ENCODE measurements around the gene FRMD4B. TPM values are rescaled to one million over a fixed set of nuclear protein-coding genes. Genes with fewer than 3 reads are reported as not detected.

Gene FRMD4B
- total and polyA plus RNA-seq, 2 experiments from 2014 or later: not detected

DNA sequence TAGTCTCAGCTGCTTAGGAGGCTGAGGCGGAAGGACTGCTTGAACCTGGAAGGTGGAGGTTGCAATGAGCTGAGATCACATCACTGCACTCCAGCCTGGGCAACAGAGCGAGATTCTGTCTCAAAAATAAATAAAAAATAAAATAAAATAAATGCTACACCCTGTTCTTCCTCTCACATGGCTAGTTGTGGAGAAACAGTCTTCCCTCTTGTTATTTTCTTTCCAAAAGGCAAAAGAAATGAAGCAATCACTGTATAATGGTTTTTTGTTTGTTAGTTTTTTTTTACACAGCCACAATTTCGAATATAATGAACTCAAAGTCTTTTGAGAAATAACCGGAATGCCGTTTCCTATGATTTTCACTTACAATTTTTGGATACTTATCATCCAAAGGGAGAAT is 4.9 kb upstream of the FRMD4B start:
- Histone ChIP-seq H3K27me3 (replicated peaks; ENCODE audit: insufficient read depth) (peaks cover 39% of the 10 kb centered on the region), H4K20me1 (ENCODE audit: insufficient read depth) (no peaks in the 10 kb centered on the region), H3K36me3 (ENCODE audit: low read depth) (no peaks in the 10 kb centered on the region), H3F3A (ENCODE audit: insufficient read depth) (no peaks in the 10 kb centered on the region), H3K79me2 (ENCODE audit: insufficient read depth) (no peaks in the 10 kb centered on the region), H3K9me3 (ENCODE audit: low read depth) (no peaks in the 10 kb centered on the region), H2AFZ (no peak overlapping the region), H3K27ac (no peak overlapping the region), H3K4me1 (ENCODE audit: insufficient read depth) (0 out of 2 replicates have a peak, but pooled peaks cover under 1% of the 10 kb centered on the region), H3K9ac (no peak overlapping the region), H3K4me2 (ENCODE audit: unreplicated experiment) (no peak overlapping the region), H3K4me3 (no peak overlapping the region), H3K9me2 (ENCODE audit: insufficient read depth) (no peaks in the 10 kb centered on the region)
- WGBS, 2 experiments (ENCODE audit: low coverage in 1 of 2, low lambda C conversion rate in 2 of 2, missing lambda C conversion rate in 2 of 2): 68 to 70% methylated on average over 5 of the region's 5 CpGs
- in situ Hi-C loops (cut with MboI): no loop called here
- TF ChIP-seq EZH2 (IDR thresholded peaks at IDR 0.05; ENCODE audit: insufficient read depth, poor library complexity, severe bottlenecking) (no peak), EZH2phosphoT487 (IDR thresholded peaks at IDR 0.05; ENCODE audit: insufficient read depth, low read depth) (no peak)
- no peak for DNase-seq

GRCh38 chr3:69389520-69390248 is 3.8 kb upstream of the FRMD4B start:
- Histone ChIP-seq H3K79me2 (ENCODE audit: insufficient read depth) (no peaks in the 10 kb centered on the region), H3K4me3 (no peak overlapping the region), H3F3A (ENCODE audit: insufficient read depth) (no peaks in the 10 kb centered on the region), H3K4me2 (ENCODE audit: unreplicated experiment) (no peak overlapping the region), H3K4me1 (ENCODE audit: insufficient read depth) (0 out of 2 replicates have a peak, but pooled peaks cover 6% of the 10 kb centered on the region), H3K36me3 (ENCODE audit: low read depth) (no peaks in the 10 kb centered on the region), H3K27me3 (replicated peaks; ENCODE audit: insufficient read depth) (peaks cover 44% of the 10 kb centered on the region), H4K20me1 (ENCODE audit: insufficient read depth) (no peaks in the 10 kb centered on the region), H3K27ac (no peak overlapping the region), H3K9ac (no peak overlapping the region), H3K9me3 (ENCODE audit: low read depth) (no peaks in the 10 kb centered on the region), H3K9me2 (ENCODE audit: insufficient read depth) (no peaks in the 10 kb centered on the region), H2AFZ (no peak overlapping the region)
- in situ Hi-C loops (cut with MboI): no loop called here
- no peak for TF ChIP-seq EZH2 (IDR thresholded peaks at IDR 0.05; ENCODE audit: insufficient read depth, poor library complexity, severe bottlenecking)
- no peak for TF ChIP-seq EZH2phosphoT487 (IDR thresholded peaks at IDR 0.05; ENCODE audit: insufficient read depth, low read depth)
- 62 to 71% methylated on average over 4 of the region's 4 CpGs for WGBS, 2 experiments (ENCODE audit: low coverage in 1 of 2, low lambda C conversion rate in 2 of 2, missing lambda C conversion rate in 2 of 2)
- DNase-seq: no peak

DNA sequence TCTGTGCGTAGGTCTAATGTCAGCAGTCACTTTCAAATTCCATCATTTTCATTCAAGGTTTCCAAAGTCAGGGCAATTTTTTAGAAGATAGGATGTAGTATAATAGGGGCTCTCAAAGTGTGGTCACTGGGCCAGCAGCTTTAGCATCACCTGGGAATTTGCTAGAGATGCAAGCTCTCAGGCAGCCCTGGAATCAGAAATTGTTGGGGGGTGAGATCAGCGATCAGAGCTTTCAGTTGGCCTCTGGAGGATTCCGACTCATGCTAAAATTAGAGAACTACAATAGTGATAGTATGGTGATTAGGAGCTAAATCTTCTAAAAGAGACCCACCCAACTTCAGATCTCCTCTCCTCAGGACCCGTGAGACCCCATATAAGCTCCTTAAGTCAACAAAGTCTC is 2.4 kb upstream of the FRMD4B start:
- H4K20me1 ChIP-seq (ENCODE audit: insufficient read depth): no peaks in the 10 kb centered on the region
- no peaks in the 10 kb centered on the region for H3K9me3 ChIP-seq (ENCODE audit: low read depth)
- H3K79me2 ChIP-seq (ENCODE audit: insufficient read depth): no peaks in the 10 kb centered on the region
- H3K9me2 ChIP-seq (ENCODE audit: insufficient read depth): no peaks in the 10 kb centered on the region
- H3K4me2 ChIP-seq (ENCODE audit: unreplicated experiment): no peak overlapping the region
- H2AFZ ChIP-seq: no peak overlapping the region
- 0 out of 2 replicates have a peak, but pooled peaks cover 6% of the 10 kb centered on the region for H3K4me1 ChIP-seq (ENCODE audit: insufficient read depth)
- WGBS, 2 experiments (ENCODE audit: low coverage in 1 of 2, low lambda C conversion rate in 2 of 2, missing lambda C conversion rate in 2 of 2): 53 to 64% methylated on average over 4 of the region's 4 CpGs
- in situ Hi-C loops (cut with MboI): no loop called here
- H3K27ac ChIP-seq: no peak overlapping the region
- no peaks in the 10 kb centered on the region for H3F3A ChIP-seq (ENCODE audit: insufficient read depth)
- H3K4me3 ChIP-seq: no peak overlapping the region
- no peak overlapping the region for H3K9ac ChIP-seq
- no peak for DNase-seq
- TF ChIP-seq EZH2phosphoT487 (IDR thresholded peaks at IDR 0.05; ENCODE audit: insufficient read depth, low read depth) (no peak), EZH2 (IDR thresholded peaks at IDR 0.05; ENCODE audit: insufficient read depth, poor library complexity, severe bottlenecking) (no peak)
- H3K36me3 ChIP-seq (ENCODE audit: low read depth): no peaks in the 10 kb centered on the region
- H3K27me3 ChIP-seq (replicated peaks; ENCODE audit: insufficient read depth): peaks cover 57% of the 10 kb centered on the region

GRCh38 chr3:69386556-69387385 is 883 bp upstream of the FRMD4B start:
- Histone ChIP-seq H4K20me1 (ENCODE audit: insufficient read depth) (no peaks in the 10 kb centered on the region), H3K79me2 (ENCODE audit: insufficient read depth) (no peaks in the 10 kb centered on the region), H3K4me2 (ENCODE audit: unreplicated experiment) (peak overlapping the region; percentile 60), H3K27me3 (replicated peaks; ENCODE audit: insufficient read depth) (peaks cover 60% of the 10 kb centered on the region), H3K36me3 (ENCODE audit: low read depth) (no peaks in the 10 kb centered on the region), H3K4me1 (ENCODE audit: insufficient read depth) (0 out of 2 replicates have a peak, but pooled peaks cover 6% of the 10 kb centered on the region), H3K9ac (no peak overlapping the region), H3K27ac (no peak overlapping the region), H3F3A (ENCODE audit: insufficient read depth) (no peaks in the 10 kb centered on the region), H3K4me3 (peak overlapping the region; percentile 63), H2AFZ (no peak overlapping the region), H3K9me2 (ENCODE audit: insufficient read depth) (no peaks in the 10 kb centered on the region), H3K9me3 (ENCODE audit: low read depth) (no peaks in the 10 kb centered on the region)
- in situ Hi-C loops (cut with MboI): no loop called here
- DNase-seq: no peak
- TF ChIP-seq EZH2phosphoT487 (IDR thresholded peaks at IDR 0.05; ENCODE audit: insufficient read depth, low read depth) (no peak), EZH2 (IDR thresholded peaks at IDR 0.05; ENCODE audit: insufficient read depth, poor library complexity, severe bottlenecking) (peak; percentile 8)
- 23 to 25% methylated on average over 8 of the region's 8 CpGs for WGBS, 2 experiments (ENCODE audit: low coverage in 1 of 2, low lambda C conversion rate in 2 of 2, missing lambda C conversion rate in 2 of 2)
